Caco-2 (cell line): ENCODE data around the gene DHX38. TPM values are rescaled to one million over a fixed set of nuclear protein-coding genes. Genes with fewer than 3 reads are reported as not detected.

Source experiments
- BruUV-seq: library from RNA; stranded (reverse); fragments of 400-500 nt; replicated peaks from 2 replicates; lab custom pipeline; 2021; lab: Mats Ljungman, UMichigan
- CTCF ChIA-PET: fragments of 300-600 bp; sonication (Branson Sonifier 250); formaldehyde crosslinking; loops from one replicate; lab custom pipeline; 2022; ENCODE audit warnings: antibody characterized with exemption; lab: Charles Lee
- POLR2A ChIA-PET: fragments of 300-600 bp; sonication (Branson Sonifier 250); formaldehyde crosslinking; loops from one replicate; lab custom pipeline; 2022; ENCODE audit warnings: antibody characterized with exemption; lab: Charles Lee
- DNase-seq, 2 experiments: peaks; one replicate each; pipeline versions ENCODE4 v3.0.0 to v3.0.0-alpha.2; 2020 to 2022
- H3K27me3 ChIP-seq: replicated peaks from 2 replicates; pipeline ENCODE4 v1.6.0; 2011; ENCODE audit warnings: low read length; ENCODE audit not compliant: control insufficient read depth, insufficient read depth
- H3K36me3 ChIP-seq: 2 replicates; pipeline ENCODE4 v1.5.1; 2011; ENCODE audit warnings: low read length; ENCODE audit not compliant: control insufficient read depth, insufficient read depth
- H3K4me1 ChIP-seq: fragments of 250-450 bp; sonication (Bioruptor Pico); 2 replicates; pipeline ENCODE4 v1.5.1; 2020; ENCODE audit warnings: mild to moderate bottlenecking
- H3K4me3 ChIP-seq: 2 replicates; pipeline ENCODE4 v1.5.1; 2011; ENCODE audit warnings: low read depth, mild to moderate bottlenecking, control low read depth, low read length
- H3K9me3 ChIP-seq: fragments of 250-450 bp; sonication (Bioruptor Pico); 2 replicates; pipeline ENCODE4 v1.5.1; 2020; ENCODE audit warnings: mild to moderate bottlenecking, moderate library complexity
- H3K27ac Mint-ChIP-seq: one replicate; pipeline ENCODE4 v1.8.0; 2022; ENCODE audit warnings: mixed read lengths; ENCODE audit not compliant: unreplicated experiment
- H3K27me3 Mint-ChIP-seq: one replicate; pipeline ENCODE4 v1.8.0; 2022; ENCODE audit warnings: mixed read lengths; ENCODE audit not compliant: insufficient read depth, unreplicated experiment
- H3K36me3 Mint-ChIP-seq: one replicate; pipeline ENCODE4 v1.8.0; 2022; ENCODE audit warnings: mild to moderate bottlenecking, mixed read lengths; ENCODE audit not compliant: insufficient read depth, unreplicated experiment
- H3K4me1 Mint-ChIP-seq: one replicate; pipeline ENCODE4 v1.8.0; 2022; ENCODE audit warnings: low read depth, mixed read lengths; ENCODE audit not compliant: unreplicated experiment
- H3K4me3 Mint-ChIP-seq: one replicate; pipeline ENCODE4 v1.8.0; 2022; ENCODE audit warnings: mild to moderate bottlenecking, moderate library complexity, mixed read lengths; ENCODE audit not compliant: unreplicated experiment
- H3K9me3 Mint-ChIP-seq: one replicate; pipeline ENCODE4 v1.8.0; 2022; ENCODE audit warnings: mixed read lengths; ENCODE audit not compliant: unreplicated experiment
- CTCF ChIP-seq, 2 experiments: fragments of 200-600 bp in 1 of 2; IDR thresholded peaks; 1 replicate in 1 of 2; 2 replicates in 1 of 2; pipeline versions ENCODE4 v1.5.1 to v1.8.0; 2011 to 2022; ENCODE audit warnings: antibody characterized with exemption in 1 of 2, control low read depth in 1 of 2, inconsistent platforms in 1 of 2, low read depth in 1 of 2, low read length in 1 of 2, mild to moderate bottlenecking in 1 of 2, moderate library complexity in 1 of 2; ENCODE audit not compliant: insufficient read depth in 1 of 2, severe bottlenecking in 1 of 2, unreplicated experiment in 1 of 2
- intact Hi-C: fragments of 100-400 bp; cut with micrococcal nuclease; formaldehyde crosslinking; loops from one replicate; pipeline ENCODE4 v1.10.0; 2022; ENCODE audit not compliant: unreplicated experiment
- total RNA-seq: library from RNA; stranded (reverse); gene quantifications from 2 replicates; pipeline ENCODE4 v1.2.3, GENCODE V29; 2022

The DHX38 gene
- total RNA-seq, 1 experiment from 2014 or later, result 89.1 TPM

GRCh38 chr16:72129976-72130656 is 36.5 kb downstream of the DHX38 start:
- no peak overlapping the region for H3K27ac Mint-ChIP-seq
- POLR2A ChIA-PET, result no interaction called here
- intact Hi-C loops, result no loop called here
- no peak overlapping the region for H3K4me3 Mint-ChIP-seq
- no peaks in the 10 kb centered on the region for H3K9me3 Mint-ChIP-seq
- H3K27me3 Mint-ChIP-seq, result peaks cover 4% of the 10 kb centered on the region
- no peaks in the 10 kb centered on the region for H3K36me3 Mint-ChIP-seq
- Histone ChIP-seq H3K4me3 (no peak overlapping the region), H3K9me3 (no peaks in the 10 kb centered on the region), H3K4me1 (peaks cover 4% of the 10 kb centered on the region; the same call in 1 of the 2 replicates), H3K36me3 (no peaks in the 10 kb centered on the region), H3K27me3 (no peaks in the 10 kb centered on the region)
- DNase-seq, result no peak
- no TSS peak for BruUV-seq
- CTCF ChIA-PET, result no interaction called here
- TF ChIP-seq CTCF (IDR thresholded peaks at IDR 0.05; ENCODE audit: insufficient read depth in 1 of 2, low read depth in 1 of 2, low read length in 1 of 2, severe bottlenecking in 1 of 2, unreplicated experiment in 1 of 2), result no peak
- peaks cover 7% of the 10 kb centered on the region for H3K4me1 Mint-ChIP-seq

GRCh38 chr16:72131036-72131435 is 37.4 kb downstream of the DHX38 start:
- POLR2A ChIA-PET, result no interaction called here
- H3K27me3 ChIP-seq, result no peaks in the 10 kb centered on the region
- no peak for TF ChIP-seq CTCF (IDR thresholded peaks at IDR 0.05; ENCODE audit: insufficient read depth in 1 of 2, low read depth in 1 of 2, low read length in 1 of 2, severe bottlenecking in 1 of 2, unreplicated experiment in 1 of 2)
- H3K36me3 ChIP-seq, result no peaks in the 10 kb centered on the region
- CTCF ChIA-PET, result no interaction called here
- Mint-ChIP-seq H3K36me3 (no peaks in the 10 kb centered on the region), H3K27me3 (peaks cover 4% of the 10 kb centered on the region), H3K4me1 (peaks cover 7% of the 10 kb centered on the region), H3K27ac (no peak overlapping the region), H3K9me3 (no peaks in the 10 kb centered on the region), H3K4me3 (no peak overlapping the region)
- no peaks in the 10 kb centered on the region for H3K4me1 ChIP-seq
- H3K9me3 ChIP-seq, result no peaks in the 10 kb centered on the region
- no peak for DNase-seq
- intact Hi-C loops, result no loop called here
- BruUV-seq, result no TSS peak
- no peak overlapping the region for H3K4me3 ChIP-seq

- Histone ChIP-seq H3K36me3 (no peaks in the 10 kb centered on the region), H3K4me3 (no peak overlapping the region), H3K27me3 (no peaks in the 10 kb centered on the region), H3K4me1 (no peaks in the 10 kb centered on the region), H3K9me3 (no peaks in the 10 kb centered on the region)
- H3K27ac Mint-ChIP-seq, result no peak overlapping the region
- ChIA-PET POLR2A (no interaction called here), CTCF (no interaction called here)
- intact Hi-C loops, result no loop called here
- BruUV-seq, result no TSS peak
- H3K27me3 Mint-ChIP-seq, result peaks cover 9% of the 10 kb centered on the region
- no peaks in the 10 kb centered on the region for H3K9me3 Mint-ChIP-seq
- TF ChIP-seq CTCF (IDR thresholded peaks at IDR 0.05; ENCODE audit: insufficient read depth in 1 of 2, low read depth in 1 of 2, low read length in 1 of 2, severe bottlenecking in 1 of 2, unreplicated experiment in 1 of 2), result no peak
- H3K4me3 Mint-ChIP-seq, result no peak overlapping the region
- H3K36me3 Mint-ChIP-seq, result no peaks in the 10 kb centered on the region
- peaks cover 7% of the 10 kb centered on the region for H3K4me1 Mint-ChIP-seq
- no peak for DNase-seq
Observed at GRCh38 chr16:72132726-72133125, 39.1 kb downstream of the DHX38 start.
